NCI-H1930 (cell line): ENCODE results near the gene MAGEF1.
A peak's percentile ranks its signal among the peaks of the same experiment; 100 is the strongest.

Experiments used
- DNase-seq, 2 experiments: peaks; one replicate each; lab custom pipeline; 2025; lab: John Stamatoyannopoulos, UW

Gene MAGEF1

GRCh38 chr3:184725176-184725719, 13.4 kb upstream of the MAGEF1 start:
- DNase-seq = no peak

GRCh38 chr3:184724699-184725098, 12.8 kb upstream of the MAGEF1 start:
- no peak for DNase-seq

GRCh38 chr3:184719709-184720108, 7.8 kb upstream of the MAGEF1 start:
- DNase-seq = no peak

- DNase-seq = no peak
Observed at GRCh38 chr3:184718431-184718830, 6.6 kb upstream of the MAGEF1 start.

- DNase-seq = no peak
Observed at GRCh38 chr3:184717399-184717983, 5.6 kb upstream of the MAGEF1 start.

GRCh38 chr3:184716622-184717398, 4.9 kb upstream of the MAGEF1 start:
- DNase-seq = peak in 1 of 2 experiments; percentile 55

- DNase-seq = no peak
Observed at GRCh38 chr3:184715943-184716621, 4.2 kb upstream of the MAGEF1 start.

GRCh38 chr3:184713521-184713920, 1.7 kb upstream of the MAGEF1 start:
- DNase-seq = no peak

GRCh38 chr3:184713040-184713355, 1.1 kb upstream of the MAGEF1 start:
- DNase-seq = no peak

- DNase-seq = no peak
Observed at GRCh38 chr3:184712248-184713039, 580 bp upstream of the MAGEF1 start.

- no peak for DNase-seq
Observed at GRCh38 chr3:184710870-184711492, 883 bp downstream of the MAGEF1 start.

- DNase-seq = no peak
Observed at GRCh38 chr3:184703657-184704056, 8.2 kb downstream of the MAGEF1 start.

GRCh38 chr3:184700759-184701158, 11.1 kb downstream of the MAGEF1 start:
- no peak for DNase-seq

GRCh38 chr3:184697845-184698244, 14.0 kb downstream of the MAGEF1 start:
- no peak for DNase-seq

- no peak for DNase-seq
Observed at GRCh38 chr3:184696697-184697096, 15.2 kb downstream of the MAGEF1 start.

GRCh38 chr3:184694716-184695115, 17.1 kb downstream of the MAGEF1 start:
- DNase-seq = no peak

- no peak for DNase-seq
Observed at GRCh38 chr3:184694133-184694665, 17.7 kb downstream of the MAGEF1 start.

- DNase-seq = no peak
Observed at GRCh38 chr3:184693011-184693975, 18.6 kb downstream of the MAGEF1 start.

GRCh38 chr3:184691397-184692231, 20.2 kb downstream of the MAGEF1 start:
- DNase-seq = no peak
